GM12872 (cell line): ENCODE data around the gene GRAMD2B.

Source experiments
- CTCF ChIP-seq: IDR thresholded peaks from 3 replicates; pipeline ENCODE4 v1.5.1; 2011; ENCODE audit warnings: low read depth, mild to moderate bottlenecking, low read length, moderate library complexity; ENCODE audit not compliant: insufficient read depth

Gene GRAMD2B

DNA sequence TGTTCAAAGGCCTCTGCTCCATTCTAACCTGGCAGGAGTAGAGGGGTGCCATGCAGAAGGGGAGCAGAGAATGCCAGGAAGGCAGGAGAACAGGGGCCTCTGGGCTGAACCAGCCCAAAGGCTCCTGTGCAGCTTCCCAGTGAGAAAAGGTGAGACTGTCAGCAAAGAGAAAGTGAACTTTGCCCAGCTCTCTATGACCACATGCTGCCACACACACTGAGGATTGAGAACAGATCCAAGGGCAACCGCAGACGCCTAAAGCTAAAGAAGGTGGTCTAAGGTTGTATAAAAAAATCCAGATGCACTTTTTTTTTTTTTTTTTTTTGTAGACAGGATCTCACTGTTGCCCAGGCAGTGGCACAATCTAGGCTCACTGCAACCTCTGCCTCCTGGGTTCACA, 120.5 kb downstream of the GRAMD2B start:
- no peak for TF ChIP-seq CTCF
